ENCODE results near the gene AGAP1. TPM values are rescaled to one million over a fixed set of nuclear protein-coding genes. Genes with fewer than 3 reads are reported as not detected.

Gene AGAP1
- total and polyA plus RNA-seq, 4 donors, result 2.0 to 8.5 (median 5.4) TPM

- TF ChIP-seq ZBTB33 (IDR thresholded peaks at IDR 0.05), result no peak
- no peak for TF ChIP-seq RAD21 (IDR thresholded peaks at IDR 0.05)
These were observed 674.6 kb downstream of the AGAP1 start, which contains the start of gene GBX2 (continued) for GRCh38 chr2:236168110-236169080.

- no peak for DNase-seq (ENCODE audit: low spot score)
- Histone ChIP-seq H3K27me3 (ENCODE audit: control insufficient read depth in 4 of 4, insufficient read depth in 4 of 4, low read length in 3 of 4) (peaks cover 0 to 36% (median 28%) of the 10 kb centered on the region in 4 donors), H3K9ac (ENCODE audit: low read depth in 1 of 2, low read length in 2 of 2) (no peak overlapping the region), H3K27ac (ENCODE audit: low read depth in 1 of 2, low read length in 2 of 2) (no peak overlapping the region), H3K9me3 (ENCODE audit: control insufficient read depth in 4 of 4, low read length in 3 of 4) (no peaks in the 10 kb centered on the region), H3K36me3 (ENCODE audit: control insufficient read depth in 4 of 4, insufficient read depth in 3 of 4, low read depth in 1 of 4, low read length in 3 of 4) (peaks cover 0 to 1% (median 0%) of the 10 kb centered on the region in 4 donors), H3K4me1 (ENCODE audit: control insufficient read depth in 4 of 4, insufficient read depth in 4 of 4, low read length in 3 of 4) (peaks cover 16 to 39% (median 26%) of the 10 kb centered on the region in 4 donors), H3K4me3 (ENCODE audit: low read depth in 1 of 3, low read length in 3 of 3) (no peak overlapping the region)
- 7% methylated on average over 36 of the region's 36 CpGs for WGBS
- TF ChIP-seq TAF1 (conservative IDR thresholded peaks at IDR 0.05) (no peak), CTCF (IDR thresholded peaks at IDR 0.05; ENCODE audit: low read depth, low read length, missing input control) (no peak), YY1 (IDR thresholded peaks at IDR 0.05) (no peak), JUND (IDR thresholded peaks at IDR 0.05) (no peak), ZBTB33 (IDR thresholded peaks at IDR 0.05) (no peak), RXRA (IDR thresholded peaks at IDR 0.05) (no peak), SP1 (IDR thresholded peaks at IDR 0.05) (no peak), HNF4G (IDR thresholded peaks at IDR 0.05) (no peak), FOXA2 (IDR thresholded peaks at IDR 0.05) (no peak), ATF3 (IDR thresholded peaks at IDR 0.05) (no peak), HNF4A (conservative IDR thresholded peaks at IDR 0.05) (no peak)
These were observed 675.4 kb downstream of the AGAP1 start for GRCh38 chr2:236169151-236169721.

All from liver (tissue), 9 donors.